Esophagus squamous epithelium (tissue), 5 donors: ENCODE results near the gene TMCC2. TPM values are rescaled to one million over a fixed set of nuclear protein-coding genes. Genes with fewer than 3 reads are reported as not detected.
A peak's percentile ranks its signal among the peaks of the same experiment; 100 is the strongest.

ENCODE experiments used
- DNase-seq: peaks from one replicate; lab custom pipeline; 2025; lab: John Stamatoyannopoulos, UW
- H3K27ac ChIP-seq, 4 donors: fragments of 200-600 bp; sonication (generic); one replicate each; pipeline ENCODE4 v1.5.1; 2016 to 2019; ENCODE audit warnings: mild to moderate bottlenecking in 1 of 4
- H3K27me3 ChIP-seq, 4 donors: fragments of 200-600 bp; sonication (generic); 1 replicate in 3 of 4; 2 replicates in 1 of 4; pipeline versions ENCODE4 v1.5.1 to v1.6.0; 2017 to 2021; ENCODE audit warnings: antibody characterized with exemption in 1 of 4
- H3K36me3 ChIP-seq, 3 donors: fragments of 200-600 bp; sonication (generic); one replicate each; pipeline ENCODE4 v1.5.1; 2016 to 2019
- H3K4me1 ChIP-seq, 3 donors: fragments of 200-600 bp; sonication (generic); one replicate each; pipeline ENCODE4 v1.5.1; 2017 to 2019
- H3K4me3 ChIP-seq, 4 donors: fragments of 200-600 bp; sonication (generic); 1 replicate in 3 of 4; 2 replicates in 1 of 4; pipeline ENCODE4 v1.5.1; 2016 to 2019; ENCODE audit warnings: mild to moderate bottlenecking in 2 of 4, moderate library complexity in 1 of 4
- H3K9me3 ChIP-seq, 3 donors: fragments of 200-600 bp; sonication (generic); one replicate each; pipeline ENCODE4 v1.5.1; 2016 to 2019
- POLR2A ChIP-seq, 4 donors: fragments of 450-650 bp; IDR thresholded peaks; one replicate each; pipeline ENCODE4 v1.6.1; 2017; ENCODE audit warnings: antibody characterized with exemption in 4 of 4, mild to moderate bottlenecking in 4 of 4, moderate library complexity in 3 of 4
- WGBS, 2 donors: methylation state at CpG; one replicate each; pipeline ENCODE4 v1.1.5; 2018; 5-methylcytosine and 5-hydroxymethylcytosine counted together
- intact Hi-C: fragments of 100-400 bp; cut with DNase I; formaldehyde crosslinking; loops from one replicate; pipeline ENCODE4 v1.15.0; 2022
- total RNA-seq, 4 donors: library from RNA; depleted of rRNA; stranded (reverse); fragments of >200 nt; gene quantifications; one replicate each; pipeline ENCODE4 v1.1.0, GENCODE V29; 2016
- TF ChIP-seq, protein P1 (sequence below), 6 experiments: fragments of 450-650 bp in 4 of 6; fragments of 200-600 bp in 2 of 6; sonication (generic) in 2 of 6; IDR thresholded peaks; one replicate each; pipeline ENCODE4 v1.5.1; 2016 to 2019; ENCODE audit warnings: antibody characterized with exemption in 6 of 6, mild to moderate bottlenecking in 4 of 6, moderate library complexity in 4 of 6
- donor health status: DM: yes; HTN: yes; CAD: no.

Gene TMCC2
- total RNA-seq, 4 donors from 2014 or later: 0.76 to 1.9 (median 0.91) TPM

DNA sequence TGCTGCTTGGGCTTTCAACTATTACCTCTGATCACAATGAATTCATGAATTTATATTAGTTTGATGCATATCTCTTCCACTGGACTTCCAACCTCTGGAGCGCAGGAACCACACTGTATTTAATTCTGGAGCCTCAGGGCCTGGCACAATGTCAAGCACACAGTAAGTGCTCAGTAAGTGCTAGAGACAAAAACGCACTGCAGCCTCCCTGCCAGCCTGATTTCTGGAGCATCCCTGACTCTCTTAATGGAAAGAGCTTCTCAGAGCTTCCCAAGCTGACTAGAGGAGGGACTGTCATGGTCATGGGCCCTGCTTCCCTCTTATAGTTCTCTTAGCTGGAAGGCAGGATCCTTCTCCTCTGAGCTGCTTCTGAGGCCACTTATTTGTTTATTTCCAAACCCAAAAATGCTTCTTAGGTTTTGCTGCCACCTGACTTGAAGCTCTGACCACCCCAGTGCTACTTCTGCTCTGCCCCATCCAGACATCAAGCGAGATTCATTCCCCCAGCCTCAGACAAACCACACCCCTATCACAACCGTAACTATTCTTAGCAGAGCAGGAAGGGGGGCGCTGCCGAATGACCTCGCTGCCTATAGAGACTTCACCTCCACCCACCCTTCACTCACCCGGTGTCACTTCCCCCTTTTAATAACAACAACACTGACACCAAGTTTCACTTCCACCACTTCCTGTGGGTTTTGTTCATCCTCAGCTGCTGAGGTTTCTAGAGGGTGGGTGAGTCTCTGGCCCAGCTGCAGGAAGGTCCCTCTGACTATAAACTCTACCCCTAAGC, 60.2 kb downstream of the TMCC2 start:
- TF ChIP-seq POLR2A (IDR thresholded peaks at IDR 0.05): peak in 1 of 4 donors; percentile 26
- TF ChIP-seq, protein P1, sequence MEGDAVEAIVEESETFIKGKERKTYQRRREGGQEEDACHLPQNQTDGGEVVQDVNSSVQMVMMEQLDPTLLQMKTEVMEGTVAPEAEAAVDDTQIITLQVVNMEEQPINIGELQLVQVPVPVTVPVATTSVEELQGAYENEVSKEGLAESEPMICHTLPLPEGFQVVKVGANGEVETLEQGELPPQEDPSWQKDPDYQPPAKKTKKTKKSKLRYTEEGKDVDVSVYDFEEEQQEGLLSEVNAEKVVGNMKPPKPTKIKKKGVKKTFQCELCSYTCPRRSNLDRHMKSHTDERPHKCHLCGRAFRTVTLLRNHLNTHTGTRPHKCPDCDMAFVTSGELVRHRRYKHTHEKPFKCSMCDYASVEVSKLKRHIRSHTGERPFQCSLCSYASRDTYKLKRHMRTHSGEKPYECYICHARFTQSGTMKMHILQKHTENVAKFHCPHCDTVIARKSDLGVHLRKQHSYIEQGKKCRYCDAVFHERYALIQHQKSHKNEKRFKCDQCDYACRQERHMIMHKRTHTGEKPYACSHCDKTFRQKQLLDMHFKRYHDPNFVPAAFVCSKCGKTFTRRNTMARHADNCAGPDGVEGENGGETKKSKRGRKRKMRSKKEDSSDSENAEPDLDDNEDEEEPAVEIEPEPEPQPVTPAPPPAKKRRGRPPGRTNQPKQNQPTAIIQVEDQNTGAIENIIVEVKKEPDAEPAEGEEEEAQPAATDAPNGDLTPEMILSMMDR (IDR thresholded peaks at IDR 0.05): no peak
- peaks cover 43 to 72% (median 44%) of the 10 kb centered on the region in 3 donors for H3K4me1 ChIP-seq
- H3K27ac ChIP-seq: peak overlapping the region in 3 of 4 donors; percentile 69 to 91 (median 85)
- H3K36me3 ChIP-seq: no peaks in the 10 kb centered on the region
- no peaks in the 10 kb centered on the region for H3K9me3 ChIP-seq
- intact Hi-C loops: no loop called here
- no peaks in the 10 kb centered on the region for H3K27me3 ChIP-seq
- no peak overlapping the region for H3K4me3 ChIP-seq
- 31 to 36% methylated on average over 6 to 7 of the region's 8 CpGs for WGBS, 2 donors
- DNase-seq: peak; percentile 56

DNA sequence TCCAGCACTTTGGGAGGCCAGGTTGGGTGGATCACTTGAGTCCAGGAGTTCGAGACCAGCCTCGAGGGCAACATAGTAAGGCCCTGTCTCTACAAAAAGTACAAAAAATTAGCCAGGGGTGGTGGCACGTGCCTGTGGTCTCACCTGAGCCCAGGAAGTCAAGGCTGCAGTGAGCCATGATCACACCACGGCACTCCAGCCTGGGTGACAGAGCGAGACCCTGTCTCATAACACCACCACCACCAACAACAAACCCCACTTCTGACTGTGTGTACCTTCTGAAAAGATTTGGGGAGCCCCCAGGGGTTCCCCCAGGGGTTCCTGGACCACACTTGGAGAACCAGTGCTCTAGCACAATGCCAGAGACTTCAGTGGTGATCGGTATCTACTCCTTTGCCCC, 63.9 kb downstream of the TMCC2 start:
- 79 to 84% methylated on average over 4 to 6 of the region's 6 CpGs for WGBS, 2 donors
- no peaks in the 10 kb centered on the region for H3K9me3 ChIP-seq
- TF ChIP-seq POLR2A (IDR thresholded peaks at IDR 0.05): no peak
- TF ChIP-seq, protein P1 (IDR thresholded peaks at IDR 0.05): no peak

DNA sequence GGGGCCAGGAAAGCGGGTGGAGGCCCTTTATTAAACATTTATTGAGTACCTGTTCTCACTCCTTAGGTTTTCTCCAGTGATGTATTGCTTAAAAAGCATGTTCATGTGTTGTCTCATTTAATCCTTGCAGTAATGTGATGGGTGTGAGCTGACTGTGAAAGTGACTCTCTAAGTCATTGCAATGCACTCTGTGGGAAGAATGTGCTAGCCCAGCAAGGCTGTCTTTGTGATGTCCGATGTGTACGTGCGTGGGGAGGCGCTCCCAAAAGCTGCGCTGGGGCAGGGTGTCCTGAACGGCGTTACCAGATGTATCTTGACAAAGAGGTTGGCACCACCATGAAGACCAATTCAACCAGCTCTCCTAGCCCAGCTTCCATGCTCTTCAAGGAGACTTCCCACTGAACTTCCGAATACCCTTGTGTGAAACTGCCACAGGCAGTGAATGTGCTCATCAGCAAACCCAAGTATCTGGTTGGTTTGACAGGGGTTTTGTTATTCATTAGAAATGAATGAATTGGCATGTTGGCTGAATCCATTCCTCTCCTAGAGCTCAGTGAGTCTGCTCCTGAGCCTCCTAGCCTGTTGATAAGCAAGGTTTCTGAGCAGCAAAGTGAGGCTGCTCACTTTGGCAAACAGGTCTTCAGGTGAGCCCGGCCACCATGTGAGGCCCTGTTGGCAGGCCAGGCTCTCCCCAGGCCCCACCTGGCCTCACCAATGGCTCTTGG, 65.8 kb downstream of the TMCC2 start:
- Histone ChIP-seq H3K9me3 (no peaks in the 10 kb centered on the region), H3K4me3 (no peak overlapping the region), H3K4me1 (peaks cover 0 to 55% (median 14%) of the 10 kb centered on the region in 3 donors), H3K36me3 (no peaks in the 10 kb centered on the region), H3K27ac (peak overlapping the region; percentile 16 to 76 (median 62)), H3K27me3 (no peaks in the 10 kb centered on the region)
- WGBS, 2 donors: 87 to 93% methylated on average over 2 to 7 of the region's 10 CpGs
- DNase-seq: no peak
- intact Hi-C loops: no loop called here
- TF ChIP-seq, protein P1 (IDR thresholded peaks at IDR 0.05): no peak
- TF ChIP-seq POLR2A (IDR thresholded peaks at IDR 0.05): no peak

More for the DNA sequence above, 63.9 kb downstream of the TMCC2 start:
- peak overlapping the region in 1 of 4 donors; percentile 76 for H3K27ac ChIP-seq
- H3K4me1 ChIP-seq: peaks cover 14 to 72% (median 26%) of the 10 kb centered on the region in 3 donors
- DNase-seq: no peak
- no peak overlapping the region for H3K4me3 ChIP-seq
- H3K27me3 ChIP-seq: no peaks in the 10 kb centered on the region
- no peaks in the 10 kb centered on the region for H3K36me3 ChIP-seq
- intact Hi-C loops: no loop called here

DNA sequence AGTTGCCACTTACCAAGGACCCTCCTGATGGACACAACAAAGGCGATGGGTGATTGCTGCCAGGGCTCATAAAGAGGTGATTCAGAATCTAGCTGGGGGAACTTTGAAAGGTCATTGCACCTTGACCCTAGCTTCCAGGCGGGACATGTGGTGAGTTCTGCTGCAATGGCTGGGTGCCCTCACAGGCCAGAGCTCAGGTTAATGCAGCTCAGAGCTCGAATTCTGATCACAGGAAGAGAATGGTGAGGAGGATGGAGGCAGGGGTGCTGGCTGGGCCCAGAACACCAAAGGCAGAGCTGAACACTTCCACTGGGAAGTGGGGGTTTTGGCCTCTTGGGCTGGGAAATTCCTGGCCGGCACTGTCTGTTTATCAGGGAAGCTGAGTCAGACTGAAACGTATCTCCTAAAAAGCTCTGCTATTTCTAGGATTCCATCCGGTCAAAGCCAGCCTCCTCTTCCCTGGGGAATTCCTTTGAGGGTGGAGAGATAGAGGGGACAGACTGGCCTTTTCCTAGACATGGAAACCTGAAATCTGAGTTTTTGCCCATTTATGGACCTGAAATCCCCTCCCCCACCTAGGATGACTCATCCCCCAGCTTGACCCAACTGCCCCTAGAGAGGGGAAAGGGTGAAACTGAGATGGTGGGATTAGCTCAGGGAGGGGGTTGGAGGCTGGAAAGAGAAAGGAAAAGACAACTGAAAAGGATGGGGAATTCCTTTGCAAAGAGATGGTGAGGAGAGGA, 66.6 kb downstream of the TMCC2 start:
- Histone ChIP-seq H3K27me3 (no peaks in the 10 kb centered on the region), H3K36me3 (no peaks in the 10 kb centered on the region), H3K9me3 (no peaks in the 10 kb centered on the region), H3K4me1 (peaks cover 0 to 49% (median 14%) of the 10 kb centered on the region in 3 donors), H3K4me3 (no peak overlapping the region), H3K27ac (peak overlapping the region; percentile 16 to 76 (median 62))
- no peak for DNase-seq
- intact Hi-C loops: no loop called here
- WGBS, 2 donors: 40 to 43% methylated on average over 4 to 6 of the region's 6 CpGs
- TF ChIP-seq POLR2A (IDR thresholded peaks at IDR 0.05): no peak
- TF ChIP-seq, protein P1 (IDR thresholded peaks at IDR 0.05): no peak
